HepG2 (cell line): ENCODE data around the gene DRC7. TPM values are rescaled to one million over a fixed set of nuclear protein-coding genes. Genes with fewer than 3 reads are reported as not detected.

Experiments
- CAMTA2 ChIP-seq: sonication (generic); formaldehyde crosslinking; IDR thresholded peaks from 2 replicates; pipeline ENCODE4 v1.4.0; 2020; ENCODE audit warnings: mild to moderate bottlenecking, missing genetic modification reagents, borderline replicate concordance
- CCAR2 ChIP-seq: fragments of 200-400 bp; formaldehyde crosslinking; optimal IDR thresholded peaks from 2 replicates; pipeline ENCODE3; 2018; ENCODE audit warnings: low read depth, mild to moderate bottlenecking, low read length, moderate library complexity
- CENPX ChIP-seq: sonication (generic); formaldehyde crosslinking; IDR thresholded peaks from 2 replicates; pipeline ENCODE4 v1.9.0; 2021; ENCODE audit warnings: mild to moderate bottlenecking, missing genetic modification reagents, moderate library complexity
- FOXM1 ChIP-seq: sonication (generic); formaldehyde crosslinking; IDR thresholded peaks from 2 replicates; pipeline ENCODE4 v1.5.0; 2020; ENCODE audit warnings: missing genetic modification reagents
- SKI ChIP-seq: fragments of 450-650 bp; IDR thresholded peaks from one replicate; pipeline ENCODE4 v1.6.1; 2018; ENCODE audit warnings: mild to moderate bottlenecking; ENCODE audit not compliant: partially characterized antibody
- TRAFD1 ChIP-seq: sonication (generic); formaldehyde crosslinking; IDR thresholded peaks from 2 replicates; pipeline ENCODE4 v1.5.1; 2020; ENCODE audit warnings: missing genetic modification reagents, mild to moderate bottlenecking, borderline replicate concordance
- ZKSCAN8 ChIP-seq: IDR thresholded peaks from 2 replicates; pipeline ENCODE4 v1.6.1; 2016; ENCODE audit warnings: borderline replicate concordance, missing genetic modification reagents, missing compliant biosample characterization
- ZNF276 ChIP-seq: sonication (generic); formaldehyde crosslinking; IDR thresholded peaks from 2 replicates; pipeline ENCODE4 v1.4.0; 2020; ENCODE audit warnings: mild to moderate bottlenecking, low read depth, missing genetic modification reagents
- ZNF574 ChIP-seq: sonication (generic); formaldehyde crosslinking; IDR thresholded peaks from 2 replicates; pipeline ENCODE4 v1.4.0; 2020; ENCODE audit warnings: missing genetic modification reagents
- polyA plus RNA-seq, 8 experiments: library from polyadenylated mRNA; depleted of rRNA in 3 of 8; stranded (reverse) in 7 of 8; unstranded in 1 of 8; fragments of >200 nt; fragmentation: Illumina TruSeq in 4 of 8; extraction: Trizol in 4 of 8; gene quantifications; 2 replicates each; pipeline versions ENCODE4 v1.2.1 to v1.2.3, GENCODE V29; 2011 to 2016; ENCODE audit warnings: low read depth in 4 of 8, missing spikeins in 1 of 8, mixed read lengths in 1 of 8; ENCODE audit not compliant: insufficient read depth in 1 of 8
- total RNA-seq, 5 experiments: library from RNA; depleted of rRNA; stranded (reverse); fragments of >200 nt; fragmentation: Illumina TruSeq; extraction: Trizol; gene quantifications; 2 replicates each; pipeline ENCODE4 v1.2.3, GENCODE V29; 2016; ENCODE audit warnings: low read depth in 1 of 5
- TF ChIP-seq, protein P1 (sequence below): sonication (generic); formaldehyde crosslinking; IDR thresholded peaks from 2 replicates; pipeline ENCODE4 v1.4.0; 2020; ENCODE audit warnings: missing genetic modification reagents
- TF ChIP-seq, protein P2 (sequence below): sonication (generic); formaldehyde crosslinking; IDR thresholded peaks from 2 replicates; pipeline ENCODE4 v1.4.0; 2020; ENCODE audit warnings: missing genetic modification reagents
- TF ChIP-seq, protein P3 (sequence below): sonication (generic); formaldehyde crosslinking; IDR thresholded peaks from 2 replicates; pipeline ENCODE4 v1.5.0; 2020; ENCODE audit warnings: mild to moderate bottlenecking, missing genetic modification reagents, borderline replicate concordance
- TF ChIP-seq, protein P4 (sequence below): sonication (generic); IDR thresholded peaks from 2 replicates; pipeline ENCODE4 v1.6.1; 2016; ENCODE audit warnings: low read depth, borderline replicate concordance

DRC7 gene
- total and polyA plus RNA-seq, 2 of the 13 experiments (the other 11 are each of a cell fraction or from before 2014, with no cell fraction given) = 2.7 to 3.4 TPM

DNA sequence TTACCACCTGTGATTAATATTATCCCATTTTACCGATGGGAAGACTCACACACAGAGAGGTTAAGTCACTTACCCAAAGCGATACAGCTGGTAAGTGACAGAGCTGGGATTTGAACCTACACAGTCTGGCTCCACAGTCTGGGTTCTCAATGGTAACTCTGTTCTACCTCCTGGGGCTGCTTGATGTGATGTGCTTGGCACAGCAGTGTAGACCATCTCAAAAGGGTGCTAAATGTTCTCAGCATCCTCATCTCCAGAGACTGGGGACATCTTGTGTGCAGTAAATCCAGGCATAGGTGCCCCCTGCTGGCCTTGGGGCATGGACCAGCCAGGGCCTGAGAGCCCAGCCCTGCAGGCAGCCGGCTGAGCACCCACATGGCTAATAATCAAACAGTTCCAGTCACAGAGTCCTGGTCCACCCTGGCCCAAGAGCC lies 25.6 kb downstream of the DRC7 start (continued):
- TF ChIP-seq, protein P1, sequence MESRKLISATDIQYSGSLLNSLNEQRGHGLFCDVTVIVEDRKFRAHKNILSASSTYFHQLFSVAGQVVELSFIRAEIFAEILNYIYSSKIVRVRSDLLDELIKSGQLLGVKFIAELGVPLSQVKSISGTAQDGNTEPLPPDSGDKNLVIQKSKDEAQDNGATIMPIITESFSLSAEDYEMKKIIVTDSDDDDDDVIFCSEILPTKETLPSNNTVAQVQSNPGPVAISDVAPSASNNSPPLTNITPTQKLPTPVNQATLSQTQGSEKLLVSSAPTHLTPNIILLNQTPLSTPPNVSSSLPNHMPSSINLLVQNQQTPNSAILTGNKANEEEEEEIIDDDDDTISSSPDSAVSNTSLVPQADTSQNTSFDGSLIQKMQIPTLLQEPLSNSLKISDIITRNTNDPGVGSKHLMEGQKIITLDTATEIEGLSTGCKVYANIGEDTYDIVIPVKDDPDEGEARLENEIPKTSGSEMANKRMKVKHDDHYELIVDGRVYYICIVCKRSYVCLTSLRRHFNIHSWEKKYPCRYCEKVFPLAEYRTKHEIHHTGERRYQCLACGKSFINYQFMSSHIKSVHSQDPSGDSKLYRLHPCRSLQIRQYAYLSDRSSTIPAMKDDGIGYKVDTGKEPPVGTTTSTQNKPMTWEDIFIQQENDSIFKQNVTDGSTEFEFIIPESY (CRISPR knock-in tag) = peak; percentile 61; the same call in 1 of the 2 replicates
- TF ChIP-seq, protein P2, sequence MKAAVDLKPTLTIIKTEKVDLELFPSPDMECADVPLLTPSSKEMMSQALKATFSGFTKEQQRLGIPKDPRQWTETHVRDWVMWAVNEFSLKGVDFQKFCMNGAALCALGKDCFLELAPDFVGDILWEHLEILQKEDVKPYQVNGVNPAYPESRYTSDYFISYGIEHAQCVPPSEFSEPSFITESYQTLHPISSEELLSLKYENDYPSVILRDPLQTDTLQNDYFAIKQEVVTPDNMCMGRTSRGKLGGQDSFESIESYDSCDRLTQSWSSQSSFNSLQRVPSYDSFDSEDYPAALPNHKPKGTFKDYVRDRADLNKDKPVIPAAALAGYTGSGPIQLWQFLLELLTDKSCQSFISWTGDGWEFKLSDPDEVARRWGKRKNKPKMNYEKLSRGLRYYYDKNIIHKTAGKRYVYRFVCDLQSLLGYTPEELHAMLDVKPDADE = no peak
- TF ChIP-seq CENPX (CRISPR knock-in tag) (no peak), SKI (no peak), CAMTA2 (CRISPR knock-in tag) (no peak), ZNF276 (CRISPR knock-in tag) (no peak), ZNF574 (CRISPR knock-in tag) (peak; percentile 64), ZKSCAN8 (CRISPR knock-in tag) (no peak), CCAR2 (no peak), TRAFD1 (no peak), FOXM1 (no peak)
- TF ChIP-seq, protein P3, sequence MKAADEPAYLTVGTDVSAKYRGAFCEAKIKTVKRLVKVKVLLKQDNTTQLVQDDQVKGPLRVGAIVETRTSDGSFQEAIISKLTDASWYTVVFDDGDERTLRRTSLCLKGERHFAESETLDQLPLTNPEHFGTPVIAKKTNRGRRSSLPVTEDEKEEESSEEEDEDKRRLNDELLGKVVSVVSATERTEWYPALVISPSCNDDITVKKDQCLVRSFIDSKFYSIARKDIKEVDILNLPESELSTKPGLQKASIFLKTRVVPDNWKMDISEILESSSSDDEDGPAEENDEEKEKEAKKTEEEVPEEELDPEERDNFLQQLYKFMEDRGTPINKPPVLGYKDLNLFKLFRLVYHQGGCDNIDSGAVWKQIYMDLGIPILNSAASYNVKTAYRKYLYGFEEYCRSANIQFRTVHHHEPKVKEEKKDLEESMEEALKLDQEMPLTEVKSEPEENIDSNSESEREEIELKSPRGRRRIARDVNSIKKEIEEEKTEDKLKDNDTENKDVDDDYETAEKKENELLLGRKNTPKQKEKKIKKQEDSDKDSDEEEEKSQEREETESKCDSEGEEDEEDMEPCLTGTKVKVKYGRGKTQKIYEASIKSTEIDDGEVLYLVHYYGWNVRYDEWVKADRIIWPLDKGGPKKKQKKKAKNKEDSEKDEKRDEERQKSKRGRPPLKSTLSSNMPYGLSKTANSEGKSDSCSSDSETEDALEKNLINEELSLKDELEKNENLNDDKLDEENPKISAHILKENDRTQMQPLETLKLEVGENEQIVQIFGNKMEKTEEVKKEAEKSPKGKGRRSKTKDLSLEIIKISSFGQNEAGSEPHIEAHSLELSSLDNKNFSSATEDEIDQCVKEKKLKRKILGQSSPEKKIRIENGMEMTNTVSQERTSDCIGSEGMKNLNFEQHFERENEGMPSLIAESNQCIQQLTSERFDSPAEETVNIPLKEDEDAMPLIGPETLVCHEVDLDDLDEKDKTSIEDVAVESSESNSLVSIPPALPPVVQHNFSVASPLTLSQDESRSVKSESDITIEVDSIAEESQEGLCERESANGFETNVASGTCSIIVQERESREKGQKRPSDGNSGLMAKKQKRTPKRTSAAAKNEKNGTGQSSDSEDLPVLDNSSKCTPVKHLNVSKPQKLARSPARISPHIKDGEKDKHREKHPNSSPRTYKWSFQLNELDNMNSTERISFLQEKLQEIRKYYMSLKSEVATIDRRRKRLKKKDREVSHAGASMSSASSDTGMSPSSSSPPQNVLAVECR (CRISPR knock-in tag) = peak; percentile 45; the same call in 1 of the 2 replicates
- TF ChIP-seq, protein P4, sequence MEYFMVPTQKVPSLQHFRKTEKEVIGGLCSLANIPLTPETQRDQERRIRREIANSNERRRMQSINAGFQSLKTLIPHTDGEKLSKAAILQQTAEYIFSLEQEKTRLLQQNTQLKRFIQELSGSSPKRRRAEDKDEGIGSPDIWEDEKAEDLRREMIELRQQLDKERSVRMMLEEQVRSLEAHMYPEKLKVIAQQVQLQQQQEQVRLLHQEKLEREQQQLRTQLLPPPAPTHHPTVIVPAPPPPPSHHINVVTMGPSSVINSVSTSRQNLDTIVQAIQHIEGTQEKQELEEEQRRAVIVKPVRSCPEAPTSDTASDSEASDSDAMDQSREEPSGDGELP = no peak
